Testis (tissue), 3 donors: ENCODE results near the gene SMARCD1. TPM values are rescaled to one million over a fixed set of nuclear protein-coding genes. Genes with fewer than 3 reads are reported as not detected.

Experiments used
- DNase-seq: peaks from one replicate; pipeline ENCODE4 v3.0.0-alpha.2; 2019
- H3K27ac ChIP-seq, 2 donors: fragments of 200-600 bp; sonication (generic); one replicate each; pipeline ENCODE4 v1.5.1; 2019
- H3K27me3 ChIP-seq: fragments of 200-600 bp; sonication (generic); one replicate; pipeline ENCODE4 v1.5.1; 2019
- H3K36me3 ChIP-seq: fragments of 200-600 bp; sonication (generic); one replicate; pipeline ENCODE4 v1.5.1; 2017; ENCODE audit warnings: low read depth; ENCODE audit errors: missing control alignments
- H3K4me1 ChIP-seq: fragments of 200-600 bp; sonication (generic); one replicate; pipeline ENCODE4 v1.5.1; 2019
- H3K4me3 ChIP-seq, 2 donors: fragments of 200-600 bp; sonication (generic); one replicate each; pipeline ENCODE4 v1.5.1; 2017 to 2019
- H3K9me3 ChIP-seq: fragments of 200-600 bp; sonication (generic); one replicate; pipeline ENCODE4 v1.5.1; 2017
- CTCF ChIP-seq, 3 experiments: fragments of 450-650 bp in 2 of 3; fragments of 200-600 bp in 1 of 3; sonication (generic) in 1 of 3; IDR thresholded peaks; one replicate each; pipeline ENCODE4 v1.5.1; 2016 to 2019; ENCODE audit warnings: antibody characterized with exemption in 3 of 3, mild to moderate bottlenecking in 2 of 3, moderate library complexity in 1 of 3
- POLR2A ChIP-seq: fragments of 450-650 bp; IDR thresholded peaks from one replicate; pipeline ENCODE4 v1.6.1; 2017; ENCODE audit warnings: antibody characterized with exemption, mild to moderate bottlenecking, moderate library complexity
- WGBS, 2 donors: methylation state at CpG; one replicate each; pipeline ENCODE4 v1.1.5; 2018; 5-methylcytosine and 5-hydroxymethylcytosine counted together
- intact Hi-C: fragments of 100-400 bp; cut with DNase I; formaldehyde crosslinking; loops from one replicate; pipeline ENCODE4 v1.15.1; 2023; ENCODE audit warnings: low total_unique reads
- polyA plus RNA-seq: library from polyadenylated mRNA; stranded (reverse); fragments of 350-450 nt; fragmentation: Illumina TruSeq; extraction: RNeasy Lipid Tissue Mini Kit (QIAGEN cat#74804); gene quantifications from one replicate; pipeline ENCODE4 v1.2.3, GENCODE V29; 2014; ENCODE audit warnings: low read depth, low replicate concordance; ENCODE audit not compliant: insufficient read depth
- total RNA-seq, 2 donors: library from RNA; depleted of rRNA; stranded (reverse); fragments of >200 nt; gene quantifications; one replicate each; pipeline ENCODE4 v1.2.3, GENCODE V29; 2016

SMARCD1 gene
- total and polyA plus RNA-seq, 3 donors from 2014 or later = 67.3 to 99.0 (median 87.6) TPM

DNA sequence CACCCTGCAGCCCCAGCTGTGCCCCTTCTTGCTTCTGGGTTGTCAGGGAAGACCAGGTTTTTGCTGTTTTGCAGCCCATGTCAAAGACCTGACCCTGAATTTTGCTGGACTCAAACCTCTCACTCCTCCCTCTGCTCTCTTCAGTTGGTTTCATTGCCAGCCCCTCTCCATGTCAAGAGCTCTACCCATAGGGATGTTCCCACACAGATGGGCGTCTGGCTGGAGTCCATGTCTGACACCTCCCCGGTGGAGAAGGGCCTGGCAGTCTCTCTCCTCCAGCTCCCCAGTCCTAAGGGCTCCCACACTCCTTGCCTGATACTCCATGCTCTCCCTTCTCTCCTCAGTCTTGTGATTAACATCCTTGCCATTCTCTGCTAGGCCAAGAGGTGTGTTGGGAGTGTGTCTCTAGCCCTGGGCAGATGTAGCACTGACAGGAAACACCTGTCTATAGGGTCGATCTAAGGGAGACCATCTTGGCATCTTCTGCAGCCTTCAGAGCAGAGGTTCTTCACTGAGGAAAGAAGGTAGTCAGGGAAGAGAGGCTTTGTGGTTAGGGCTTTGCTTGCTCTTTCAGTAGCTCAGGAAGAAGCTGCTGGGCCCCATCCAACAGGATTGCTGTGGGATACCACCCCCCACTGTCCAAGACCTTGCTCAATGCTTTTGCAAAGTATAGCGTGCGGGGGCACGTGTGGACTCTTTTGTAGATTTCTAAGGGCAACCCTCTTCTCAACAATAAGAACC lies 23.0 kb upstream of the SMARCD1 start:
- H3K4me3 ChIP-seq = no peak overlapping the region
- 68 to 78% methylated on average over 3 to 6 of the region's 6 CpGs for WGBS, 2 donors
- no peaks in the 10 kb centered on the region for H3K36me3 ChIP-seq
- no peaks in the 10 kb centered on the region for H3K9me3 ChIP-seq
- peaks cover 5% of the 10 kb centered on the region for H3K4me1 ChIP-seq
- intact Hi-C loops = loop anchor here (10.0 kb wide), 1 partner anchor 197 kb away; no protein-coding TSS in a partner anchor
- no peak overlapping the region for H3K27ac ChIP-seq
- TF ChIP-seq POLR2A = no peak
- TF ChIP-seq CTCF (IDR thresholded peaks at IDR 0.05) = no peak
- DNase-seq = no peak
- no peaks in the 10 kb centered on the region for H3K27me3 ChIP-seq

GRCh38 chr12:50062728-50063460 lies 22.2 kb upstream of the SMARCD1 start:
- Histone ChIP-seq H3K27ac (no peak overlapping the region), H3K4me1 (peaks cover 3% of the 10 kb centered on the region), H3K9me3 (no peaks in the 10 kb centered on the region), H3K4me3 (no peak overlapping the region), H3K27me3 (no peaks in the 10 kb centered on the region), H3K36me3 (no peaks in the 10 kb centered on the region)
- 83 to 89% methylated on average over 4 to 5 of the region's 5 CpGs for WGBS, 2 donors
- DNase-seq = no peak
- intact Hi-C loops = loop anchor here (10.0 kb wide), 1 partner anchor 198 kb away; no protein-coding TSS in a partner anchor
- TF ChIP-seq POLR2A = no peak
- no peak for TF ChIP-seq CTCF (IDR thresholded peaks at IDR 0.05)

- H3K27ac ChIP-seq = no peak overlapping the region
- 88 to 95% methylated on average over 3 of the region's 3 CpGs for WGBS, 2 donors
- intact Hi-C loops = loop anchor here (10.0 kb wide), 1 partner anchor 201 kb away; no protein-coding TSS in a partner anchor
- H3K4me3 ChIP-seq = no peak overlapping the region
- H3K27me3 ChIP-seq = no peaks in the 10 kb centered on the region
- no peak for DNase-seq
- H3K36me3 ChIP-seq = no peaks in the 10 kb centered on the region
- H3K9me3 ChIP-seq = no peaks in the 10 kb centered on the region
- TF ChIP-seq POLR2A (no peak), CTCF (IDR thresholded peaks at IDR 0.05) (no peak)
- no peaks in the 10 kb centered on the region for H3K4me1 ChIP-seq
These were observed 19.3 kb upstream of the SMARCD1 start for GRCh38 chr12:50065726-50066310.

DNA sequence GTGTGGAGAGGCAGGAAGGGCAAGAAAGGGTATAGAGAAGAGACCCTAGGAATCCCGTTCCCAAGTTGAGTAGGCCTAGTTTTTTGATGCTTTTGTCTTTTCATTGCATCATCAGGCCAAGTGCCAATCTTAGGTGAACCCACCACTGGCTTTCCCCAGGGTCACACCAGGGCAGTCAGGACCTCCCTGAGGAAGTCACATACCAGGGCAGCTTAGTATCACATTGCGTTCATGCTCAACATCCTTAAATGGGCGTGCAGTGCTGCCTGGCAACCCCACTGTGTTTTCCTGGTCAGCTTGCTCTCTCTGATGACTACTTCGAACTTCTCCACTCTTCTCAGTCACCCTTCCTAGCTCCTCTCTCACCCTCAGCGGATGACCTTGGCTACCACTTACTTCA lies 18.7 kb upstream of the SMARCD1 start:
- no peaks in the 10 kb centered on the region for H3K36me3 ChIP-seq
- no peak overlapping the region for H3K27ac ChIP-seq
- intact Hi-C loops = loop anchor here (10.0 kb wide), 1 partner anchor 202 kb away; no protein-coding TSS in a partner anchor
- no peaks in the 10 kb centered on the region for H3K9me3 ChIP-seq
- WGBS, 2 donors = 68 to 71% methylated on average over 5 of the region's 5 CpGs
- DNase-seq = no peak
- TF ChIP-seq POLR2A (no peak), CTCF (IDR thresholded peaks at IDR 0.05) (no peak)
- no peaks in the 10 kb centered on the region for H3K4me1 ChIP-seq
- no peaks in the 10 kb centered on the region for H3K27me3 ChIP-seq
- H3K4me3 ChIP-seq = no peak overlapping the region
